GM12891 (cell line): ENCODE results near the gene MYLK.
"Not testable (repeated sequence)": the region's sequence is repeated elsewhere in the genome, so short reads cannot be mapped to it uniquely, and the experiment has no call there.

Experiments
- POLR2A ChIP-seq: IDR thresholded peaks from 2 replicates; pipeline ENCODE4 v1.6.1; 2011; ENCODE audit warnings: low read depth, low read length, control low read depth
- POLR2AphosphoS5 ChIP-seq: IDR thresholded peaks from 2 replicates; pipeline ENCODE4 v1.6.1; 2011; ENCODE audit warnings: low read depth, low read length, control low read depth
- SPI1 ChIP-seq: IDR thresholded peaks from 2 replicates; pipeline ENCODE4 v1.6.1; 2011; ENCODE audit warnings: low read depth, low read length, control low read depth
- TAF1 ChIP-seq: IDR thresholded peaks from 2 replicates; pipeline ENCODE4 v1.6.1; 2011; ENCODE audit warnings: low read depth, low read length, control low read depth

DNA sequence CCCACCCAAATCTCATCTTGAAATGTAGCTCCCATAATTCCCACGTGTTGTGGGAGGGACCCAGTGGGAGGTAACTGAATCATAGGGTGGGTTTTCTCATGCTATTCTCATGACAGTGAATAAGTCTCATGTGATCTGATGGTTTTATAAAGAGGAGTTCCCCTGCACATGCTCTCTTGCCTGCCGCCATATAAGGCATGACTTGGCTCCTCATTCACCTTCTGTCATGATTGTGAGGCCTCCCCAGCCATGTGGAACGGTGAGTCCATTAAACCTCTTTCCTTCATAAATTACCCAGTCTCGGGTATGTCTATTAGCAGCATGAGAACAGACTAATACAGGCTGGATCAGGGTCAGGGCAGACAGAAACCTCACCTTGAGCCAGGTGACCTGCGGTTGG lies 145.6 kb downstream of the MYLK start:
- TF ChIP-seq POLR2AphosphoS5, SPI1, POLR2A, TAF1: not testable (repeated sequence)
